IPS-15b (cell line): Measurements from ENCODE around the gene EHF.

Experiments used
- H3K27me3 ChIP-seq: one replicate; pipeline ENCODE4 v1.6.1; 2013; ENCODE audit warnings: low read length; ENCODE audit not compliant: control insufficient read depth, insufficient read depth
- H3K36me3 ChIP-seq: one replicate; pipeline ENCODE4 v1.6.1; 2013; ENCODE audit warnings: low read length; ENCODE audit not compliant: control insufficient read depth, insufficient read depth
- H3K4me1 ChIP-seq: one replicate; pipeline ENCODE4 v1.6.1; 2013; ENCODE audit warnings: mild to moderate bottlenecking, low read length; ENCODE audit not compliant: control insufficient read depth, insufficient read depth
- H3K4me3 ChIP-seq: one replicate; pipeline ENCODE4 v1.5.1; 2013; ENCODE audit warnings: low read depth, low read length
- H3K9ac ChIP-seq: one replicate; pipeline ENCODE4 v1.6.1; 2013; ENCODE audit warnings: low read depth, mild to moderate bottlenecking, low read length
- H3K9me3 ChIP-seq: one replicate; pipeline ENCODE4 v1.6.1; 2013; ENCODE audit warnings: mild to moderate bottlenecking, low read length; ENCODE audit not compliant: control insufficient read depth, insufficient read depth

EHF gene

GRCh38 chr11:34620820-34621792, at the start of gene EHF:
EHF (plus strand) TSS chr11:34621093; CDS start chr11:34642631, 21,538 bp downstream.
- Histone ChIP-seq H3K27me3 (no peaks in the 10 kb centered on the region), H3K9me3 (no peaks in the 10 kb centered on the region), H3K36me3 (no peaks in the 10 kb centered on the region), H3K4me3 (no peak within 1 kb of the TSS), H3K9ac (no peak within 1 kb of the TSS), H3K4me1 (no peaks in the 10 kb centered on the region)

- Histone ChIP-seq H3K36me3 (no peaks in the 10 kb centered on the region), H3K27me3 (no peaks in the 10 kb centered on the region), H3K4me3 (no peak overlapping the region), H3K9me3 (no peaks in the 10 kb centered on the region), H3K9ac (no peak overlapping the region), H3K4me1 (no peaks in the 10 kb centered on the region)
Observed at GRCh38 chr11:34573537-34573936, 47.4 kb upstream of the EHF start.

- Histone ChIP-seq H3K9me3 (no peaks in the 10 kb centered on the region), H3K9ac (no peak overlapping the region), H3K4me1 (no peaks in the 10 kb centered on the region), H3K27me3 (no peaks in the 10 kb centered on the region), H3K36me3 (no peaks in the 10 kb centered on the region), H3K4me3 (no peak overlapping the region)
Observed at GRCh38 chr11:34575261-34575660, 45.6 kb upstream of the EHF start.

GRCh38 chr11:34575671-34576070, 45.2 kb upstream of the EHF start:
- Histone ChIP-seq H3K4me1 (no peaks in the 10 kb centered on the region), H3K9me3 (no peaks in the 10 kb centered on the region), H3K36me3 (no peaks in the 10 kb centered on the region), H3K27me3 (no peaks in the 10 kb centered on the region), H3K9ac (no peak overlapping the region), H3K4me3 (no peak overlapping the region)

GRCh38 chr11:34576331-34576730, 44.6 kb upstream of the EHF start:
- H3K4me3 ChIP-seq = no peak overlapping the region
- no peaks in the 10 kb centered on the region for H3K27me3 ChIP-seq
- no peaks in the 10 kb centered on the region for H3K36me3 ChIP-seq
- no peaks in the 10 kb centered on the region for H3K9me3 ChIP-seq
- H3K4me1 ChIP-seq = no peaks in the 10 kb centered on the region
- no peak overlapping the region for H3K9ac ChIP-seq

GRCh38 chr11:34583818-34584217, 37.1 kb upstream of the EHF start:
- H3K9ac ChIP-seq = no peak overlapping the region
- no peaks in the 10 kb centered on the region for H3K36me3 ChIP-seq
- no peaks in the 10 kb centered on the region for H3K27me3 ChIP-seq
- H3K4me3 ChIP-seq = no peak overlapping the region
- H3K9me3 ChIP-seq = no peaks in the 10 kb centered on the region
- peaks cover 5% of the 10 kb centered on the region for H3K4me1 ChIP-seq

- Histone ChIP-seq H3K36me3 (no peaks in the 10 kb centered on the region), H3K4me3 (no peak overlapping the region), H3K9me3 (no peaks in the 10 kb centered on the region), H3K9ac (no peak overlapping the region), H3K4me1 (peaks cover 5% of the 10 kb centered on the region), H3K27me3 (no peaks in the 10 kb centered on the region)
Observed at GRCh38 chr11:34585304-34585734, 35.6 kb upstream of the EHF start.

GRCh38 chr11:34585735-34586487, 35.0 kb upstream of the EHF start:
- no peak overlapping the region for H3K4me3 ChIP-seq

GRCh38 chr11:34586488-34587281, 34.2 kb upstream of the EHF start:
- H3K36me3 ChIP-seq = no peaks in the 10 kb centered on the region
- H3K27me3 ChIP-seq = no peaks in the 10 kb centered on the region
- H3K9ac ChIP-seq = no peak overlapping the region
- H3K4me3 ChIP-seq = no peak overlapping the region
- peaks cover 5% of the 10 kb centered on the region for H3K4me1 ChIP-seq
- H3K9me3 ChIP-seq = no peaks in the 10 kb centered on the region

More at GRCh38 chr11:34585735-34586487, 35.0 kb upstream of the EHF start:
- H3K36me3 ChIP-seq = no peaks in the 10 kb centered on the region
- no peak overlapping the region for H3K9ac ChIP-seq
- no peaks in the 10 kb centered on the region for H3K9me3 ChIP-seq
- H3K4me1 ChIP-seq = peaks cover 5% of the 10 kb centered on the region
- no peaks in the 10 kb centered on the region for H3K27me3 ChIP-seq

GRCh38 chr11:34587282-34587677, 33.6 kb upstream of the EHF start:
- no peaks in the 10 kb centered on the region for H3K36me3 ChIP-seq
- no peak overlapping the region for H3K9ac ChIP-seq

GRCh38 chr11:34588023-34588422, 32.9 kb upstream of the EHF start:
- H3K4me1 ChIP-seq = peaks cover 5% of the 10 kb centered on the region
- no peak overlapping the region for H3K4me3 ChIP-seq
- H3K9ac ChIP-seq = no peak overlapping the region
- no peaks in the 10 kb centered on the region for H3K36me3 ChIP-seq
- no peaks in the 10 kb centered on the region for H3K9me3 ChIP-seq
- no peaks in the 10 kb centered on the region for H3K27me3 ChIP-seq

More at GRCh38 chr11:34587282-34587677, 33.6 kb upstream of the EHF start:
- H3K4me3 ChIP-seq = no peak overlapping the region
- H3K9me3 ChIP-seq = no peaks in the 10 kb centered on the region
- no peaks in the 10 kb centered on the region for H3K27me3 ChIP-seq
- peaks cover 5% of the 10 kb centered on the region for H3K4me1 ChIP-seq
